Stomach smooth muscle (tissue), 2 donors: ENCODE measurements around the gene CCN5.

Experiments
- H3K27ac ChIP-seq: one replicate; pipeline ENCODE4 v1.7.0; 2013; ENCODE audit warnings: mild to moderate bottlenecking, low read length, inconsistent platforms
- H3K27me3 ChIP-seq, 2 donors: one replicate each; pipeline ENCODE4 v1.7.0; 2013; ENCODE audit warnings: low read length in 2 of 2; ENCODE audit not compliant: insufficient read depth in 2 of 2, control insufficient read depth in 1 of 2
- H3K36me3 ChIP-seq, 2 donors: one replicate each; pipeline ENCODE4 v1.7.0; 2013; ENCODE audit warnings: low read length in 2 of 2; ENCODE audit not compliant: control insufficient read depth in 2 of 2, insufficient read depth in 2 of 2
- H3K4me1 ChIP-seq: one replicate; pipeline ENCODE4 v1.7.0; 2013; ENCODE audit warnings: low read length; ENCODE audit not compliant: control insufficient read depth, insufficient read depth
- H3K4me3 ChIP-seq, 2 donors: one replicate each; pipeline ENCODE4 v1.7.0; 2013; ENCODE audit warnings: low read length in 2 of 2
- H3K9ac ChIP-seq, 2 donors: one replicate each; pipeline ENCODE4 v1.7.0; 2013; ENCODE audit warnings: low read length in 2 of 2, mild to moderate bottlenecking in 1 of 2
- H3K9me3 ChIP-seq, 2 donors: one replicate each; pipeline ENCODE4 v1.7.0; 2013; ENCODE audit warnings: low read length in 2 of 2; ENCODE audit not compliant: control insufficient read depth in 2 of 2
- donor health status: healthy.
- donor health status: Pancreatic carcinoma.

Gene CCN5

GRCh38 chr20:44684047-44684967, 30.9 kb upstream of the CCN5 start:
- peaks cover 0 to 9% of the 10 kb centered on the region in 2 donors for H3K27me3 ChIP-seq
- no peaks in the 10 kb centered on the region for H3K9me3 ChIP-seq
- no peak overlapping the region for H3K9ac ChIP-seq
- peaks cover 2% of the 10 kb centered on the region for H3K4me1 ChIP-seq
- H3K27ac ChIP-seq = no peak overlapping the region
- no peak overlapping the region for H3K4me3 ChIP-seq
- H3K36me3 ChIP-seq = no peaks in the 10 kb centered on the region

GRCh38 chr20:44686934-44687333, 28.2 kb upstream of the CCN5 start:
- Histone ChIP-seq H3K27me3 (peaks cover 0 to 15% of the 10 kb centered on the region in 2 donors), H3K4me3 (no peak overlapping the region), H3K9me3 (no peaks in the 10 kb centered on the region), H3K27ac (no peak overlapping the region), H3K36me3 (no peaks in the 10 kb centered on the region), H3K9ac (no peak overlapping the region), H3K4me1 (peaks cover 6% of the 10 kb centered on the region)

DNA sequence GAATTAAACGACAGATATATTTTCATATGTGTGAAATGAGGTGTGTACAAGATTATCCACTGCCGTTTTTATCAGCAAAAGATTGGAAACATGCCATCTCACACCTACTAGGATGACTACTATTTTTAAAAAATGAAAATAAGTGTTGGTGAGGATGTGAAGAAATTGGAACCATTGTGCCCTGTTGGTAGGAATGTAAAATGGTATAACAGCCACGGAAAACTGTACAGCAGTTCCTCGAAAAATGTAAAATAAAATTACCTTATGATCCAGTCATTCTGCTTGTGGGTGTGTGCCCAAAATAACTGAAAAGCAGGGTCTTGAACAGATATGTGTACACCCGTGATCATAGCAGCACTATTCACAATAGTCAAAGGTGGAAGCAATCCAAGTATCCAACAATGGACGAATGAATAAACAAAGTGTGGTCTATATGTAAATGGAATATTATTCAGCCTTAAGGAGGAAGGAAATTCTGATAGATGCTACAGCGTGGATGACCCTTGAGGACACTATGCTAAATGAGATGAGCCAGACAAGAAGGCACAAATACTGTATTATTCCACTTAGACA, 27.0 kb upstream of the CCN5 start:
- no peak overlapping the region for H3K27ac ChIP-seq
- H3K36me3 ChIP-seq = no peaks in the 10 kb centered on the region

DNA sequence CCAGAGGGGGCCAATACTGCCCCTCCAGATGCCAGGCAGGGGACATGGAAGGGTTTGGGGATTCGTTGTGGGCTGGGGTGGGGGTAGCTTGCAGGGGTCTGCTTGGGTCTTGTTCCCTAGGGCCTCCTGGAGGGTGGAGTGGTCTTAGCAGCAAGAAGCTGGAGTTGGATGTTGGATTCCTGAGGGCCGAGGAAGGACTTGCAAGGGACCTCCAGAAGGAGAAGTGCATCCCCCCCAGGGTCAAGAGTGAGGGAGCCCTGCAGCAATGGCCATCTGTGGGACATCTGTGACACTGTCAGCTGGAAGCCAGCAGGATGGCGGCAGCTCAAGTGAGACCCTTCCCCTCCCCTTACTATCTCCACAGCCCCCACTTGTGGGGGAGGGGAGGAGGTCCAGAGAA, 25.4 kb upstream of the CCN5 start:
- Histone ChIP-seq H3K27me3 (peaks cover 0 to 9% of the 10 kb centered on the region in 2 donors), H3K36me3 (no peaks in the 10 kb centered on the region), H3K4me3 (no peak overlapping the region), H3K9ac (no peak overlapping the region), H3K27ac (no peak overlapping the region), H3K9me3 (no peaks in the 10 kb centered on the region), H3K4me1 (peaks cover 11% of the 10 kb centered on the region)

More for the DNA sequence above, 27.0 kb upstream of the CCN5 start:
- Histone ChIP-seq H3K27me3 (peaks cover 0 to 15% of the 10 kb centered on the region in 2 donors), H3K9ac (no peak overlapping the region), H3K4me3 (no peak overlapping the region), H3K4me1 (peaks cover 10% of the 10 kb centered on the region), H3K9me3 (no peaks in the 10 kb centered on the region)

- no peak overlapping the region for H3K4me3 ChIP-seq
- no peak overlapping the region for H3K9ac ChIP-seq
- no peaks in the 10 kb centered on the region for H3K36me3 ChIP-seq
- peaks cover 0 to 9% of the 10 kb centered on the region in 2 donors for H3K27me3 ChIP-seq
- H3K9me3 ChIP-seq = no peaks in the 10 kb centered on the region
- H3K27ac ChIP-seq = no peak overlapping the region
- peaks cover 9% of the 10 kb centered on the region for H3K4me1 ChIP-seq
Observed at GRCh38 chr20:44690781-44691423, 24.3 kb upstream of the CCN5 start.

GRCh38 chr20:44691424-44692423, 23.4 kb upstream of the CCN5 start:
- H3K27ac ChIP-seq = no peak overlapping the region
- H3K36me3 ChIP-seq = no peaks in the 10 kb centered on the region
- H3K4me1 ChIP-seq = peaks cover 9% of the 10 kb centered on the region
- peaks cover 0 to 9% of the 10 kb centered on the region in 2 donors for H3K27me3 ChIP-seq
- no peak overlapping the region for H3K9ac ChIP-seq
- no peaks in the 10 kb centered on the region for H3K9me3 ChIP-seq
- no peak overlapping the region for H3K4me3 ChIP-seq

GRCh38 chr20:44692932-44693480, 22.2 kb upstream of the CCN5 start:
- Histone ChIP-seq H3K9me3 (no peaks in the 10 kb centered on the region), H3K9ac (no peak overlapping the region), H3K36me3 (no peaks in the 10 kb centered on the region), H3K27ac (no peak overlapping the region), H3K27me3 (peaks cover 0 to 6% of the 10 kb centered on the region in 2 donors), H3K4me3 (no peak overlapping the region), H3K4me1 (peaks cover 9% of the 10 kb centered on the region)

- Histone ChIP-seq H3K9ac (no peak overlapping the region), H3K27ac (no peak overlapping the region), H3K27me3 (peaks cover 0 to 6% of the 10 kb centered on the region in 2 donors), H3K4me3 (no peak overlapping the region), H3K4me1 (peaks cover 9% of the 10 kb centered on the region), H3K9me3 (no peaks in the 10 kb centered on the region), H3K36me3 (no peaks in the 10 kb centered on the region)
Observed at GRCh38 chr20:44693627-44694026, 21.5 kb upstream of the CCN5 start.

GRCh38 chr20:44694159-44694558, 21.0 kb upstream of the CCN5 start:
- H3K27me3 ChIP-seq = peaks cover 0 to 6% of the 10 kb centered on the region in 2 donors

DNA sequence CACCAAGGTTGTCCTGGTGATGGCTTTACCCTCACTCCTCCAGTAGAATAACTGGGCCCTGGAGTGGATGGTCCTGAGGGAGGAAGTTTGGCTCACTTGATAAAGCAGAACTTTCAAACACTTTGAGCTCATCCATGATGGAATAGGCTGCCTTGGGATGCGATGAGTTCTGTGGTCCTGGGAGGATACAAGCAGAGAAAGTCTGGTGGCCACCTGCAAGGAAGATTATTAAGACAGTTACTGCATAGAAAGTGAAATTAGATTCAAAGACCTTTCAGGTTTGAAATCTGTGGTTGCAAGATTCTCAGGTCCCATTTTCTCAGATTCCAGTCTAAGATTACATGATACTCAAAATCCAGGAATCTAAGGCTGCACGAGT, 19.9 kb upstream of the CCN5 start:
- Histone ChIP-seq H3K27me3 (no peaks in the 10 kb centered on the region), H3K27ac (no peak overlapping the region), H3K9me3 (no peaks in the 10 kb centered on the region), H3K4me3 (no peak overlapping the region), H3K4me1 (peaks cover 9% of the 10 kb centered on the region), H3K36me3 (no peaks in the 10 kb centered on the region), H3K9ac (no peak overlapping the region)

More at GRCh38 chr20:44694159-44694558, 21.0 kb upstream of the CCN5 start:
- Histone ChIP-seq H3K36me3 (no peaks in the 10 kb centered on the region), H3K4me1 (peaks cover 9% of the 10 kb centered on the region), H3K9ac (no peak overlapping the region), H3K27ac (no peak overlapping the region), H3K4me3 (no peak overlapping the region), H3K9me3 (no peaks in the 10 kb centered on the region)
